ENCODE results near the gene HSPA1L.
A peak's percentile ranks its signal among the peaks of the same experiment; 100 is the strongest.

DNA sequence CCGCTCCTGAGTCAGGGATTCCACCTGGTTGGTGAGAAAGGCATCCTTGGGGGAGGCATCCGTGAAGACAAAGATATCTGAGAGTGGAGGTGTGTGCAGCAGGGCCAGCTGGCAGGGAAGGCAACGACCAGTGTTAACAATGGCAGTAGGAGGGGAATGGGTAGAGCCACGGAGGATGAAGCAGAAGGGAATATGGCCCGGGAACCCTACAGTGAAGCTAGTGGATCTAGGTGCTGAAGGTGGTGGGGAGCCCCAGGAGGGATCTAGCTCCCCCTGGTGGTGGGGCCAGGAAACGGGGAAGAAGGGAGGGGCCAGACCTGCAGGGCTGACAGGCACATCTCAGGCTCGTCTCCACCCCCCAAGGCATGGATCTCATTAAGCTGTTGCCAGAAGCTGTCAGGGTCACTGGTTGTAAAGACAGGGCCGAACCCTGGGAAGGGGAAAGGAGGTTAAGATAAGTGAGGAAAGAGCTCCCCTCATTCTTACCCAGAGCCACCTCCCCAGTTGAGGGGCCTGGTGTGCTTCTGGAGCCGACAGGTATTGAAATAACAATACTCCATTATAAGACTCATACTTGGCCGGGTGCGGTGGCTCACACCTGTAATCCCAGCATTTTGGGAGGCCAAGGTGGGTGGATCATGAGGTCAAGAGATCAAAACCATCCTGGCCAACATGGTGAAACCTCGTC is 45.3 kb downstream of the HSPA1L start:
- TF ChIP-seq ZNF335 (tag by site-specific recombination; conservative IDR thresholded peaks at IDR 0.05) (no peak), ELK4 (IDR thresholded peaks at IDR 0.05; ENCODE audit: borderline replicate concordance, low read depth, low read length) (no peak), ZNF311 (tag by site-specific recombination; IDR thresholded peaks at IDR 0.05; ENCODE audit: borderline replicate concordance) (no peak), CTCF (tag by site-specific recombination; IDR thresholded peaks at IDR 0.05) (peak; percentile 93), REST (tag by site-specific recombination; IDR thresholded peaks at IDR 0.05) (no peak), ZNF707 (tag by site-specific recombination; IDR thresholded peaks at IDR 0.05) (no peak), MYNN (tag by site-specific recombination; IDR thresholded peaks at IDR 0.05; ENCODE audit: borderline replicate concordance) (no peak), BCL11B (tag by site-specific recombination; IDR thresholded peaks at IDR 0.05; ENCODE audit: low read depth) (no peak), ZNF560 (tag by site-specific recombination; IDR thresholded peaks at IDR 0.05; ENCODE audit: borderline replicate concordance) (no peak), ZNF248 (tag by site-specific recombination; IDR thresholded peaks at IDR 0.05) (no peak), ZNF10 (tag by site-specific recombination; IDR thresholded peaks at IDR 0.05) (no peak)
- TF ChIP-seq, protein P1, sequence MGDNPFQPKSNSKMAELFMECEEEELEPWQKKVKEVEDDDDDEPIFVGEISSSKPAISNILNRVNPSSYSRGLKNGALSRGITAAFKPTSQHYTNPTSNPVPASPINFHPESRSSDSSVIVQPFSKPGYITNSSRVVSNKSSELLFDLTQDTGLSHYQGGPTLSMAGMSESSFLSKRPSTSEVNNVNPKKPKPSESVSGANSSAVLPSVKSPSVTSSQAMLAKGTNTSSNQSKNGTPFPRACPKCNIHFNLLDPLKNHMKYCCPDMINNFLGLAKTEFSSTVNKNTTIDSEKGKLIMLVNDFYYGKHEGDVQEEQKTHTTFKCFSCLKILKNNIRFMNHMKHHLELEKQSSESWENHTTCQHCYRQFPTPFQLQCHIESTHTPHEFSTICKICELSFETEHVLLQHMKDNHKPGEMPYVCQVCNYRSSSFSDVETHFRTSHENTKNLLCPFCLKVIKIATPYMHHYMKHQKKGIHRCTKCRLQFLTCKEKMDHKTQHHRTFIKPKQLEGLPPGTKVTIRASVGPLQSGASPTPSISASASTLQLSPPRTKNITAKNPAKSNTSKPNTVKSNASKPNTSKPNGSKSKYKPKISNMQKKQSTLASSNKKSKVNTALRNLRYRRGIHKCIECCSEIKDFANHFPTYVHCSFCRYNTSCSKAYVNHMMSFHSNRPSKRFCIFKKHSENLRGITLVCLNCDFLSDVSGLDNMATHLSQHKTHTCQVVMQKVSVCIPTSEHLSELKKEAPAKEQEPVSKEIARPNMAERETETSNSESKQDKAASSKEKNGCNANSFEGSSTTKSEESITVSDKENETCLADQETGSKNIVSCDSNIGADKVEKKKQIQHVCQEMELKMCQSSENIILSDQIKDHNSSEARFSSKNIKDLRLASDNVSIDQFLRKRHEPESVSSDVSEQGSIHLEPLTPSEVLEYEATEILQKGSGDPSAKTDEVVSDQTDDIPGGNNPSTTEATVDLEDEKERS (tag by site-specific recombination; IDR thresholded peaks at IDR 0.05): no peak

All from HEK293 (cell line).